HG02885 (cell line): ENCODE measurements around the gene LRRC14B.
"Not testable (repeated sequence)": the region's sequence is repeated elsewhere in the genome, so short reads cannot be mapped to it uniquely, and the experiment has no call there.

Source experiments
- ATAC-seq: cut with Tn5 transposase; IDR thresholded peaks from one replicate; pipeline ENCODE4 v1.9.1; 2021; ENCODE audit warnings: mild to moderate bottlenecking; ENCODE audit not compliant: unreplicated experiment, poor library complexity

Gene LRRC14B

GRCh38 chr5:189486-189885, 1.8 kb upstream of the LRRC14B start:
- ATAC-seq = no peak

DNA sequence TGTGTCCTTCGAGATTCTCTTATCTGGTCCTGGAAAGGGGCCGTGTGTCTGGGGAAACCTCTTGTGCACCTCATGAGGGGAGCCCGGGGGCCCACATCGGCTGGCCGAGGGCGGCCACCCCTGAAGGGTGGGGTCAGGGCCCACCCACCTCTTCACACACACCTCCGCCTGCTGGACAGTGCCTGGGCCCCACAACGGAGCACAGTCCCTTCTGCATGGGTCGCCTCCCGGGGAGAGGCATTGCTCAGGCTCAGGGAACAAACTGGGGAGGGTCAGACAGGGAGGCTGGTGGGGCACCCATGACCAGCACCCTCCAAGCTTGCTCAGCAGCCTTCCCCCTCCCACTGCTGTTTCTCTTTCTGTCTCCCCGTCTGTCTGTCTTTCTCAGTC, 1.3 kb upstream of the LRRC14B start:
- ATAC-seq = no peak

- no peak for ATAC-seq
Observed at GRCh38 chr5:190366-191035, 794 bp upstream of the LRRC14B start.

DNA sequence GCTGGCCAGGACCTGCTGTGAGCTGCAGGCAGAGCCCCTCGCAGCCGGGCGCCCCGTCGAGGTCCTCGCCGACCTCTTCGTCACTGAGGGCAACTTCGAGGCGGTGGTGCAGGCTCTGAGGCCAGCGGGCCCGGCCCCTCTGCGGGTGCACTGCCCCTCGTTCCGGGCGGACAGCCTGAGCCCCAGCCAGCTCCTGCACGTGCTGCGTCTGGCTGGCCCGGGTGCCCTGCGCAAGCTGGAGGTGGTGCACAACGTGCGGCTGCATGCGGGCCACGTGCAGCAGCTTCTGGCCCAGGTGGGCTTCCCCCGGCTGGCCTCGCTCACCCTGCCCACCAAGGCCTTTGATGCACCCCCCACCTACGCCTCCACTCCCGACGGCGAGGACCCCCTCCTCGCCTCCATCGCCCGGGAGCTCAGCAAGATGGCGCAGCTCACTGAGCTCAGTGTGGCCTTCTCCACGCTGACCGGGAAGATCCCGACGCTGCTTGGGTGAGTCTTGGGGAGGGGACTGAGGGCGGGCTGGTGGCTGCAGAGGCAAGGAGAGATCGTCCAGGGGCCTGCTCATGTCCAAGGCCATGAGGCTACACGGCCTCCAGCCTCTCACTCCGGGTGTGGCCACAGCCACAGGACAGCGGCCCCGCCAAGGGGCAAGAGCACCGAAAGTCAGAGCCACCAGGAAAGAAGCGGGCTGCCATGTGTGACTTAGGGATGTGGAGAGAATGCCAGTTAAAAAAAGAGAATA, 825 bp downstream of the LRRC14B start:
- ATAC-seq = no peak

- ATAC-seq = no peak
Observed at GRCh38 chr5:192691-192969, 1.3 kb downstream of the LRRC14B start.

GRCh38 chr5:192970-193831, 1.9 kb downstream of the LRRC14B start:
- no peak for ATAC-seq

GRCh38 chr5:194102-194501, 2.8 kb downstream of the LRRC14B start:
- no peak for ATAC-seq

GRCh38 chr5:194603-195209, 3.4 kb downstream of the LRRC14B start:
- ATAC-seq = no peak

- no peak for ATAC-seq
Observed at GRCh38 chr5:195401-196160, 4.3 kb downstream of the LRRC14B start.

- no peak for ATAC-seq
Observed at GRCh38 chr5:196350-196749, 5.1 kb downstream of the LRRC14B start.

- not testable (repeated sequence) for ATAC-seq
Observed at GRCh38 chr5:197031-197430, 5.7 kb downstream of the LRRC14B start.

- ATAC-seq = no peak
Observed at GRCh38 chr5:197892-198489, 6.7 kb downstream of the LRRC14B start.

DNA sequence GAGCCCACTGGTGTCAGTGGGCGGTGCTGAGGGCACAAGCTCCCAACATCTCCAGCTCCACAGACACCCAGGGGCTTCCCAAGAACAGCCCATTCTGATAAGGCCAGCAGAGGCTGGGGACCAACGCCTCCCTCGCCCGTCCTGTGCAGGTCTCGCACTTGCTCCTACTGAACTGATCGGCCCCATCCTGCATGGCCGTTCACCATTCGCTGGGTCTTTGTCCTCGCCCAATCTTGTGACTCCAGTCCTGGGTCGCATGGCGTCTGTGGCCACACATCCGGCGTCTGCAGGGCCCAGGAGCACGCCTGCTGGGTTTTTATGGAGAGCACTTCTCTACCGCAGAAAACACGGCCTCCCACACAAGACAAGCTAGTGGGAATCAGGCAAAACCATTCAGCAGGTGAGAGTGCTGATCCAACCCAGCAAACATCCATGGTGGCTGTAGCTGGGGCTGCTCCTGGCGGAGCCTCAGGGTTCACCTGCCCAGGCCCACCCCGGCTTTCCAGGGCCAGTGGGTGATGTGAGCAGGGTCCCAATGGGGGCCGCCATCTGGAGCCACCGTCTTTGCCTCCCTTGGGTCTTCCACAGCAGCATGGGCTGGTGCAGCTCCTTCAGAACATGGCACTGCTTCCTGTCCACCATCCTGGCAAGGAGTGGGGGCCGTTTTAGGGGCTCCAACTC, 7.4 kb downstream of the LRRC14B start:
- ATAC-seq = no peak

- ATAC-seq = no peak
Observed at GRCh38 chr5:199197-199949, 8.1 kb downstream of the LRRC14B start.

DNA sequence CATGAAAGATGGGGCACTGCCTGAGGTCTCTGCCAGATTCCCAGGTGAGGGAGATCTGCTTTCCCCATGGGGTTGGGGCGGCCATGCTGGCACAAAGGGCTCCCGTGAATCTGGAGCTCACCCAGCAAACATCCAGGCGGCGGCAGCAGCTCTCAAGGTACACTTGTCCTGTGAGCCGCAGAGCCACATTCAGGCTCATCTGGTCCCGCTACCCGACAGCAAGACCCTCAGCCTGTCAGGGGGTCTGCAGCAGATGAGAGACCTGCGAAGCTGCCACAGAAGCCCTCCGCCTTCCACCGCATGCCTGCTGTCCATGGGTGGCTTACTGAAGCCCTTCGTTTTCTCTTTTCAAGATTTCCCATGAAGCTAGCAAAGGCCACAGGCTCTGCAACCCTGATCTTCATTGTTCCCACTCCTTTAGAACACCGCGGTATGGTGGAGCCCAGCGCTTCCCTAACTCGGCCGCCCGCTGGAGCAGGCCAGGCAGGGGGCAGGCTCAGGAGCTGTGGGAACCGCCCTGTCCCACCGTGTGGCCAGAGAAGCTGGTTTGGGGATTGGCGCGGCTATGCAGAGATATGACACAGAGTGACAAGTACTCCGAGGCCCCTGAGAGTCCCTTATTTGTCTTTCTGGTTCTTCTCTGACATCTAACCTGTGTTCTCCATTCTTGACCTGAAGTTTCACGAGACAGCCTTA, 8.8 kb downstream of the LRRC14B start:
- no peak for ATAC-seq

GRCh38 chr5:200985-201384, 9.7 kb downstream of the LRRC14B start:
- no peak for ATAC-seq

GRCh38 chr5:201672-202071, 10.4 kb downstream of the LRRC14B start:
- ATAC-seq = no peak
